AG09309 (cell line): ENCODE measurements around the gene WDR55.
"Not testable (repeated sequence)": the region's sequence is repeated elsewhere in the genome, so short reads cannot be mapped to it uniquely, and the experiment has no call there.

Experiments used
- DNase-seq: peaks from one replicate; pipeline ENCODE4 v3.0.0-alpha.2; 2010; ENCODE audit warnings: low read depth
- H3K4me3 ChIP-seq: 2 replicates; pipeline ENCODE4 v1.5.1; 2011; ENCODE audit warnings: mild to moderate bottlenecking, low read depth, low read length, moderate library complexity; ENCODE audit not compliant: control insufficient read depth
- TF ChIP-seq, protein P1 (sequence below): IDR thresholded peaks from 2 replicates; pipeline ENCODE4 v1.5.1; 2011; ENCODE audit warnings: mild to moderate bottlenecking, low read depth, low read length, inconsistent platforms; ENCODE audit not compliant: insufficient read depth, control insufficient read depth; ENCODE audit errors: missing control alignments

Gene WDR55

DNA sequence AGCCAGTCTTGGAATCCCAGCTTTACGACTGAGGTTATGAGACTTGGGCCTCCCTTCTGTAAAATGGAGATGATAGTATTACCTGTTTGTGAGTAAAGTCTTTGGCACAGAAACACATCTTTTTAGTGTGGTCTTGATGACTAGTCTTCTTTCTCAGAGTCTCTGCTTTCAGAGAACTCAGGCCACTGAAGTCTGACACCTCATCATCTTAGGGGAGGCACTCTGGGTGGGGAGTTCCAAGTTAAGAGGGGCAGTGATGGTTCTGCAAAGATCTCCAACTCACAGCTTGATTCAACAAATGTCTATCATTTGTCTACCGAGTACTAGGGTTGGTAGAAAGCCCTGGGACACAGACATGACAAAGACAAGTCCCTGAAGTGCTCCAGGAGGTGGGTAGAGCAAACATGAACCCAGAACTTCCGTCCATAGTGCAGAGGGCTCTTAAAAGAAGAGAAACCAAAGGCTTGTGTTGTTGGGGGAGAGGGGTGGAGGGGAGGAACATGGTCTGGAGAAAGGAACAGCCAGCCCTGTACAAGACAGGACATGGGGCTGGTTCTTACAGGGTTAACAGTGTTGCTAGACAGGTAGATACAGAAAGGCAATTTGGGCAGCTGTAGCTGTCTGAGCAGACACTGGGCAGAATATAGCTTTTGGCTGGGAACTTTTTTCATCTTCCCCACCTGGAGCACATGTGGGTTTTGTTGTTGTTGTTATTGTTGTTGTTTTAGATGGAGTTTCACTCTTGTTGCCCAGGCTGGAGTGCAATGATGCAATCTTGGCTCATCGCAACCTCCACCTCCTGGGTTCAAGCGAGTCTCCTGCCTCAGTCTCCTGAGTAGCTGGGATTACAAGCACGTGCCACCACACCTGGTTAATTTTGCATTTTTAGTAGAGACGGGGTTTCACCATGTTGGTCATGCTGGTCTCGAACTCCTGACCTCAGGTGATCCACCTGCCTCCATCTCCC lies 29.1 kb upstream of the WDR55 start:
- no peak for DNase-seq
- H3K4me3 ChIP-seq = no peak overlapping the region
- TF ChIP-seq, protein P1, sequence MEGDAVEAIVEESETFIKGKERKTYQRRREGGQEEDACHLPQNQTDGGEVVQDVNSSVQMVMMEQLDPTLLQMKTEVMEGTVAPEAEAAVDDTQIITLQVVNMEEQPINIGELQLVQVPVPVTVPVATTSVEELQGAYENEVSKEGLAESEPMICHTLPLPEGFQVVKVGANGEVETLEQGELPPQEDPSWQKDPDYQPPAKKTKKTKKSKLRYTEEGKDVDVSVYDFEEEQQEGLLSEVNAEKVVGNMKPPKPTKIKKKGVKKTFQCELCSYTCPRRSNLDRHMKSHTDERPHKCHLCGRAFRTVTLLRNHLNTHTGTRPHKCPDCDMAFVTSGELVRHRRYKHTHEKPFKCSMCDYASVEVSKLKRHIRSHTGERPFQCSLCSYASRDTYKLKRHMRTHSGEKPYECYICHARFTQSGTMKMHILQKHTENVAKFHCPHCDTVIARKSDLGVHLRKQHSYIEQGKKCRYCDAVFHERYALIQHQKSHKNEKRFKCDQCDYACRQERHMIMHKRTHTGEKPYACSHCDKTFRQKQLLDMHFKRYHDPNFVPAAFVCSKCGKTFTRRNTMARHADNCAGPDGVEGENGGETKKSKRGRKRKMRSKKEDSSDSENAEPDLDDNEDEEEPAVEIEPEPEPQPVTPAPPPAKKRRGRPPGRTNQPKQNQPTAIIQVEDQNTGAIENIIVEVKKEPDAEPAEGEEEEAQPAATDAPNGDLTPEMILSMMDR = no peak

GRCh38 chr5:140637371-140638100 lies 27.2 kb upstream of the WDR55 start:
- DNase-seq = no peak
- no peak overlapping the region for H3K4me3 ChIP-seq
- TF ChIP-seq, protein P1 = no peak

DNA sequence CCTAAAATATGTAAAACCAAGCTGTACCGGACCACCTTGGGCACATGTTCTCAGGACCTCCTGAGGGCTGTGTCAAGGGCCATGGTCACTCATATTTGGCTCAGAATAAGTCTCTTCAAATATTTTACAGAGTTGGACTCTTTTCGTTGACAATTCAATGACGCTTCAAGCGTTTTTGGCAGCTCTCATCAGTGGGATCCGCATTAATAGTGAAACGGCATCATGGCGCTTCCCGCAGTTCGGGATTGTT lies 25.9 kb upstream of the WDR55 start:
- not testable (repeated sequence) for DNase-seq
- peak overlapping the region; percentile 23 for H3K4me3 ChIP-seq

- H3K4me3 ChIP-seq = peak within 1 kb of the TSS; percentile 77
- TF ChIP-seq, protein P1 = peak; percentile 53
Measured at GRCh38 chr5:140639148-140639981, 25.3 kb upstream of the WDR55 start, which contains the start of gene TMCO6. TMCO6 (plus strand) TSS chr5:140639451; CDS start chr5:140639528, 77 bp downstream.

GRCh38 chr5:140641716-140642115 lies 23.0 kb upstream of the WDR55 start:
- TF ChIP-seq, protein P1 = no peak
- no peak for DNase-seq
- no peak overlapping the region for H3K4me3 ChIP-seq

More at GRCh38 chr5:140639148-140639981, 25.3 kb upstream of the WDR55 start, which contains the start of gene TMCO6:
- peak; percentile 63 for DNase-seq

DNA sequence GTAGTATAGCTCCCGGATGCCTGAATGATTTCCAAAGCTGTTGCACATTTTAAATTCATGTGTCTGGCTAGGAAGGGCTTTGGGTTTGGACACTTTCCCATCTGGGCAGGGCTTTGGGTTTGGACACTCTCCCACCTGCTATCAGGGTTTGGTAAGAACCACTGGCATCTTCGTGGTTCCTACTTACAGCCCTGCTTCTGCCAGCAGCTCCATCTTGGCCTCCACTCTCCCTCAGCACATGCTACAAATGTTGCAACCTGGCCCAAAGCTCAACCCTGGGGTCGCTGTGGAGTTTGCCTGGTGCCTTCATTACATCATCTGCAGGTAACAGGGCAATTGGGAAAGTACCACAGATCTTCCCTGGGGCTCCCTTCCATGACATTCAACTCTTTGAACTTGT lies 22.0 kb upstream of the WDR55 start:
- TF ChIP-seq, protein P1 = no peak
- H3K4me3 ChIP-seq = no peak overlapping the region
- peak; percentile 83 for DNase-seq
